Ascending aorta (tissue), 2 donors: ENCODE data around the gene FBXO44. TPM values are rescaled to one million over a fixed set of nuclear protein-coding genes. Genes with fewer than 3 reads are reported as not detected.

Source experiments
- DNase-seq, 2 donors: peaks; one replicate each; pipeline ENCODE4 v3.0.0-alpha.2; 2019; ENCODE audit warnings: low spot score in 2 of 2
- H3K27ac ChIP-seq, 2 donors: fragments of 200-600 bp; sonication (generic); one replicate each; pipeline ENCODE4 v1.5.1; 2016 to 2017; ENCODE audit warnings: mild to moderate bottlenecking in 1 of 2
- H3K27me3 ChIP-seq: fragments of 200-600 bp; sonication (generic); one replicate; pipeline ENCODE4 v1.5.1; 2017
- H3K36me3 ChIP-seq, 2 donors: fragments of 200-600 bp; sonication (generic); one replicate each; pipeline ENCODE4 v1.5.1; 2016
- H3K4me1 ChIP-seq, 2 donors: fragments of 200-600 bp; sonication (generic); one replicate each; pipeline ENCODE4 v1.5.1; 2016 to 2017; ENCODE audit warnings: mild to moderate bottlenecking in 1 of 2
- H3K4me3 ChIP-seq, 2 donors: fragments of 200-600 bp; sonication (generic); one replicate each; pipeline ENCODE4 v1.5.1; 2016 to 2017; ENCODE audit warnings: mild to moderate bottlenecking in 1 of 2
- H3K9me3 ChIP-seq, 2 donors: fragments of 200-600 bp; sonication (generic); one replicate each; pipeline ENCODE4 v1.5.1; 2016
- CTCF ChIP-seq, 3 experiments: fragments of 200-600 bp in 2 of 3; fragments of 450-650 bp in 1 of 3; sonication (generic) in 2 of 3; IDR thresholded peaks; one replicate each; pipeline ENCODE4 v1.5.1; 2016 to 2019; ENCODE audit warnings: antibody characterized with exemption in 3 of 3, mild to moderate bottlenecking in 1 of 3, moderate library complexity in 1 of 3
- intact Hi-C: fragments of 100-400 bp; cut with DNase I; formaldehyde crosslinking; loops from one replicate; pipeline ENCODE4 v1.15.1; 2023
- total RNA-seq: library from RNA; depleted of rRNA; stranded (reverse); fragments of >200 nt; gene quantifications from one replicate; pipeline ENCODE4 v1.1.0, GENCODE V29; 2016

FBXO44 gene
- total RNA-seq, 1 donor from 2014 or later = 62.7 TPM

- Histone ChIP-seq H3K27ac (no peak overlapping the region), H3K36me3 (peaks cover 27 to 40% of the 10 kb centered on the region in 2 donors), H3K9me3 (no peaks in the 10 kb centered on the region), H3K4me3 (no peak overlapping the region), H3K4me1 (peaks cover 0 to 5% of the 10 kb centered on the region in 2 donors), H3K27me3 (no peaks in the 10 kb centered on the region)
- no peak for DNase-seq
- TF ChIP-seq CTCF (IDR thresholded peaks at IDR 0.05) = no peak
- intact Hi-C loops = no loop called here
Observed at GRCh38 chr1:11678442-11678841, 23.8 kb downstream of the FBXO44 start.

- TF ChIP-seq CTCF (IDR thresholded peaks at IDR 0.05) = no peak
- Histone ChIP-seq H3K27ac (peak overlapping the region; percentile 68 to 89), H3K36me3 (peaks cover 11 to 20% of the 10 kb centered on the region in 2 donors), H3K4me3 (peak overlapping the region; percentile 81 to 90), H3K4me1 (peaks cover 0 to 5% of the 10 kb centered on the region in 2 donors), H3K27me3 (no peaks in the 10 kb centered on the region), H3K9me3 (no peaks in the 10 kb centered on the region)
- DNase-seq = peak in 1 of 2 donors; percentile 70
- intact Hi-C loops = loop anchor here (1.0 to 5.0 kb wide), 4 partner anchors 16 to 124 kb away; partner anchors contain the start of genes FBXO2, FBXO44, FBXO6 and MTHFR
Observed at GRCh38 chr1:11680270-11681070, 25.8 kb downstream of the FBXO44 start.

GRCh38 chr1:11681071-11681771 lies 26.5 kb downstream of the FBXO44 start, which contains the start of gene MAD2L2:
MAD2L2 (minus strand) TSS chr1:11681148; CDS start chr1:11680601, 547 bp downstream.
- Histone ChIP-seq H3K27me3 (no peaks in the 10 kb centered on the region), H3K9me3 (no peaks in the 10 kb centered on the region), H3K4me1 (peaks cover 0 to 5% of the 10 kb centered on the region in 2 donors), H3K27ac (peak within 1 kb of the TSS; percentile 68 to 89), H3K36me3 (peaks cover 5 to 13% of the 10 kb centered on the region in 2 donors), H3K4me3 (peak within 1 kb of the TSS; percentile 81 to 90)
- TF ChIP-seq CTCF (IDR thresholded peaks at IDR 0.05) = peak in 1 of 3 experiments; percentile 1
- DNase-seq = peak; percentile 37 to 91
- intact Hi-C loops = loop anchor here (1.0 to 5.0 kb wide), 4 partner anchors 17 to 124 kb away; partner anchors contain the start of genes FBXO2, FBXO44, FBXO6 and MTHFR

GRCh38 chr1:11682287-11682771 lies 27.7 kb downstream of the FBXO44 start:
- no peak for DNase-seq
- H3K4me1 ChIP-seq = peaks cover 0 to 5% of the 10 kb centered on the region in 2 donors
- no peaks in the 10 kb centered on the region for H3K27me3 ChIP-seq
- intact Hi-C loops = loop anchor here (5.0 kb wide), 1 partner anchor 110 kb away; no protein-coding TSS in a partner anchor
- H3K4me3 ChIP-seq = no peak overlapping the region
- no peak for TF ChIP-seq CTCF (IDR thresholded peaks at IDR 0.05)
- H3K9me3 ChIP-seq = no peaks in the 10 kb centered on the region
- no peak overlapping the region for H3K27ac ChIP-seq
- H3K36me3 ChIP-seq = peaks cover 0 to 2% of the 10 kb centered on the region in 2 donors

- Histone ChIP-seq H3K4me1 (peaks cover 0 to 5% of the 10 kb centered on the region in 2 donors), H3K27me3 (no peaks in the 10 kb centered on the region), H3K36me3 (no peaks in the 10 kb centered on the region), H3K27ac (no peak overlapping the region), H3K4me3 (no peak overlapping the region), H3K9me3 (no peaks in the 10 kb centered on the region)
- TF ChIP-seq CTCF (IDR thresholded peaks at IDR 0.05) = no peak
- DNase-seq = no peak
- intact Hi-C loops = loop anchor here (5.0 kb wide), 1 partner anchor 110 kb away; no protein-coding TSS in a partner anchor
Observed at GRCh38 chr1:11682799-11683198, 28.1 kb downstream of the FBXO44 start.
